RPMI7951 (cell line): ENCODE results near the gene NR2E3. TPM values are rescaled to one million over a fixed set of nuclear protein-coding genes. Genes with fewer than 3 reads are reported as not detected.
"Not testable (repeated sequence)": the region's sequence is repeated elsewhere in the genome, so short reads cannot be mapped to it uniquely, and the experiment has no call there.

Experiments
- DNase-seq: peaks from one replicate; pipeline ENCODE4 v3.0.0-alpha.2; 2012; ENCODE audit warnings: low read depth
- total RNA-seq: library from RNA; depleted of rRNA; stranded (reverse); fragments of >200 nt; shearing (Covaris generic); gene quantifications from 2 replicates; pipeline ENCODE4 v1.2.3, GENCODE V29; 2014

NR2E3 gene
- total RNA-seq, 1 experiment from 2014 or later: not detected

DNA sequence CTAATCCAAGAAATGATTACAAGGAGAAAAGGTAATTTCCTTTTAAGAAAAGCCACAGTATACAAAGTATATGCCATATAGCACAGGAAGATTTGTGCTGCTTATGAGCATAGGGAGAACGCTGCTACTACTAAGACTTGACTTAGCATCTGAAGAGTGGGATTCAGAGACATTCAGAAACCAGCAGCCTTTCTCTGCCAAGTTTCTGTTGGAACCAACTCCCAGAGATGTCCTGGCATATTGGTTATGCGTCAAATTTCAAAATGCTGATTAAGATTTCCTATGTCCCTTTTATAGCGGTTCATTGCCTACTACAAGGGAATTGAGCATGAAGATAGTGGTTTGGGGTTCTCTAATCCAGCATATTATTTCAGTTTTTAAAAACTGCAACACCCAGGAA is 4.9 kb downstream of the NR2E3 start:
- DNase-seq: no peak

DNA sequence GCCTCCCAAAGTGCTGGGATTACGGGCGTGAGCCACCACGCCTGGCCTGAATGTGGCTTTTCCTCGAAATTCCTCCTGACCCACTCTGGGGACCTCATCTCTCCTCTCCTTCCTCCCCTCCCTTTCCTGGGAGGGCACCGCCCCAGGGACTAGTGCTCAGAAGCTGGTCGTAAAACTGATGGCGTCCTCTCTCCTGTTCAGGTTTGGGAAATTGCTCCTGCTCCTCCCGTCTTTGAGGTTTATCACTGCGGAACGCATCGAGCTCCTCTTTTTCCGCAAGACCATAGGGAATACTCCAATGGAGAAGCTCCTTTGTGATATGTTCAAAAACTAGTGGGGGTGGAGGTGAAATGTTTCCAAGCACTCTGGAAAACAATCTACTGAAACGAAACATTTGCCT is 7.0 kb downstream of the NR2E3 start:
- DNase-seq: no peak

GRCh38 chr15:71820127-71820526 is 9.8 kb downstream of the NR2E3 start:
- no peak for DNase-seq

DNA sequence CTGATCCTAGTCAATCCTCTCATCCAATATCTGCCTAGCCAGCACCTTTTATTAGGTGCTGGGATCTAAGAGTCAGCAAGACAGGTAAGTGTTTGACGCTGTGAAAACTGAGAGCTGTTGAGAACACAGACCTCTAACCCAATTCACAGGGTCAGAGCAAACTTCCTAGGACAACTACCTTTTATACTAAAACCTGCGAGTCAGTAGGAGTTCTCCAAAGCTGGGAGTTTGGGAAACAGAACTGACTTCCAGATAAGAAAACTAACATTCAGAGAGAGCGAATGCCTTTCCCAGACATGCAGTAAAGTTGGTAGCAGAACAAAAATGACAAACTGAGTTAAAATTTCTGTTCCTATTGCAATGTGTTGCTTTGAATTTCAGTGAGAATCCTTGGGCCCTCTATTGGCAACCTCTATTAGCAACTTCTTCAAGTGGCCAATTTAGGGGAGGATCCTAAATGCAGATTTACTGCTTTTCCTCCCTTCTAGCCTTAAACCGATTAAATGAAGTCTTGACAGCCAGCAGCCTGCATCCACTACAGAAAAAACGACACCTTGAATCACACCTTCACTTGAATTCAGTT is 11.3 kb downstream of the NR2E3 start:
- DNase-seq: no peak

DNA sequence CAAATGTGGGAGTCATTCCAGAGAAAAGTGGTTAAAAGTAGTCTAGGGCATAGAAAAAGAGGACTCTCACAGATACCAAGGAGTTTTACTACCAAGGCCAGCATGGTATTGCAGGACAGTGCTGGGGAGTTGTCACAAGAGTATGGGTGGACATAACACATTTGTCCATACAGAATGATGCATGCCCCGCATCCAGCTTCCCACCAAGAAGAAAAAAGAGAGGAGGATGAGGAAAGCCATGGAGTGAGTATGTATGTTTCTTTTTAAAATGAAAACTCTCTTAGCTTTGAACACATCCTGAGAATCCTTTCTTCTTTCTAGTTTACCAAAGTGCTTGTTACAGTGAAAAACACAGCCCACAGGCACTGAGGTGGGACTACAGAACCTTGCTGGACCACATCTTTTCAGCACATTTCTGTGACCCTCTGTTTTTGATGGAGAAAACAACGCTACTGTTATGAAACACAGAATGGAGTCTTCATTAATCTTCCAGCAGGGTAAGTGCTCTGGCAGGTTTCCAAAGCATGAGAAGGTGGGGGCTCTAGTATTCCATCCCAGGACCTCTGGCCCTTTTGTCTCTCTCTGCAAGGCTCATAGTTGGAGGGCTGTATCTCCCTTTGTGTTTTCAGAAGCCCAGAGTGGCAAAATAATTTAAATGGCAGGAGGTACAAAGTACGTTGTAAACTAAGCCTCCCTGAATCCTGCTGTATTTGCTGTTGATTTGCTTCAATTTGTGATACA is 12.7 kb downstream of the NR2E3 start:
- no peak for DNase-seq

DNA sequence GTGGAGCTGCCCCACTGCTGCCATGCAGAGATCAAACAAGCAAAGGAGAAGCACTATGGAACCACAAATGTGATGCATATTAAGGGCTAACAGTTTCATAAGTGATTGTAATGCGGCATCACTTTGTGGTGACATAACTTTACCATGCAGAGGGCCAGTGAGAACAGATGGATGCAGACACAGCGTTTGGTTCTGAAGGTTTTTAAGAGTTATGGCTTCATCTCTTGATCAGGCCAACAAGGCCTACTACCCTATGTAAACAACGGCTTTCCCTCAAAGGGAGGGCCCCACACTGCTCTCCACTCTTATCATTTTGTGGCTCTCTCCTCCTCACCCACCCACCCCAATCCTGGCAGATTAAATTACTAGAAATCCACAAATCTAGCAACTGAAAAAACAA is 13.4 kb downstream of the NR2E3 start:
- no peak for DNase-seq

- no peak for DNase-seq
These were observed 14.8 kb downstream of the NR2E3 start for GRCh38 chr15:71825021-71825730.

GRCh38 chr15:71826196-71826595 is 15.8 kb downstream of the NR2E3 start:
- no peak for DNase-seq

DNA sequence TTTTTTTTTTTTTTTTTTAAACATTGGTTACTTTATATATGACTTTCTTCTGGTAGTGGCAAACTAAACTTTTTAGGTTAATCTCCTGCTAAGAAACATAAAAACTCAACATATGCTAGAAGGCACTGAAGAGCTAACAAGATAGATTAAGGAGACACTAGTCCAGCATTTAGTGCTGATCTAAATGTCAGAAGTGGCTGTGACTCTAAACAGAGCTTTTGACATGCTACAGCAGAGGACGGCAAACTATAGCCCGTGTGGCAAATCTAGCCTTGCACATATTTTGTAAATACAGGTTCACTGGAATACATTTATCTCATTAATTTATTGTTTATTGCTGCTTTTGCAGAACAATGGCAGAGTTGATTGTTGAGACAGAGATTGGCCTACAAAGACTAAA is 20.6 kb downstream of the NR2E3 start:
- DNase-seq: no peak

- no peak for DNase-seq
These were observed 31.2 kb downstream of the NR2E3 start for GRCh38 chr15:71841563-71841962.

GRCh38 chr15:71844916-71845315 is 34.6 kb downstream of the NR2E3 start:
- DNase-seq: no peak

GRCh38 chr15:71853543-71853942 is 43.2 kb downstream of the NR2E3 start:
- no peak for DNase-seq

- not testable (repeated sequence) for DNase-seq
These were observed 47.9 kb downstream of the NR2E3 start for GRCh38 chr15:71858232-71858631.
